WTC11 (cell line): ENCODE data around the gene IL2RG.

Experiments used
- ATF2 ChIP-seq: sonication (generic); formaldehyde crosslinking; IDR thresholded peaks from 2 replicates; pipeline ENCODE4 v1.8.1; 2022; ENCODE audit warnings: low read depth, missing genetic modification reagents, borderline replicate concordance
- CTCF ChIP-seq: fragments of 200-600 bp; IDR thresholded peaks from 2 replicates; pipeline ENCODE4 v1.8.0; 2022; ENCODE audit warnings: antibody characterized with exemption
- MAX ChIP-seq: sonication (generic); formaldehyde crosslinking; IDR thresholded peaks from 2 replicates; pipeline ENCODE4 v1.8.0; 2022; ENCODE audit warnings: mild to moderate bottlenecking, missing genetic modification reagents
- NR3C1 ChIP-seq: sonication (generic); formaldehyde crosslinking; conservative IDR thresholded peaks from 2 replicates; pipeline ENCODE4 v1.8.1; 2023; ENCODE audit warnings: low read depth, mild to moderate bottlenecking, missing genetic modification reagents
- PRDM15 ChIP-seq: sonication (generic); formaldehyde crosslinking; IDR thresholded peaks from 2 replicates; pipeline ENCODE4 v1.8.0; 2022; ENCODE audit warnings: missing genetic modification reagents
- ZNF425 ChIP-seq: fragments of 250-450 bp; sonication (Bioruptor Pico); conservative IDR thresholded peaks from 2 replicates; pipeline ENCODE4 v1.9.0; 2021; ENCODE audit warnings: mild to moderate bottlenecking

- TF ChIP-seq CTCF, result no peak
- TF ChIP-seq ATF2, result no peak
- no peak for TF ChIP-seq PRDM15 (CRISPR knock-in tag)
- no peak for TF ChIP-seq NR3C1 (CRISPR knock-in tag)
- TF ChIP-seq ZNF425 (CRISPR knock-in tag), result no peak
- no peak for TF ChIP-seq MAX (CRISPR knock-in tag)
These were observed 28.6 kb downstream of the IL2RG start for GRCh38 chrX:71082822-71083221.
